PC-9 (cell line): ENCODE results near the gene LGALS9B.
"Not testable (repeated sequence)": the region's sequence is repeated elsewhere in the genome, so short reads cannot be mapped to it uniquely, and the experiment has no call there.

Source experiments
- CTCF ChIP-seq: fragments of 200-600 bp; sonication (generic); conservative IDR thresholded peaks from 2 replicates; pipeline ENCODE4 v1.6.1; 2017; ENCODE audit warnings: mixed run types, antibody characterized with exemption, mild to moderate bottlenecking, moderate library complexity
- EZH2 ChIP-seq: fragments of 200-600 bp; sonication (generic); IDR thresholded peaks from 2 replicates; pipeline ENCODE4 v1.8.0; 2017; ENCODE audit warnings: antibody characterized with exemption, low read depth

DNA sequence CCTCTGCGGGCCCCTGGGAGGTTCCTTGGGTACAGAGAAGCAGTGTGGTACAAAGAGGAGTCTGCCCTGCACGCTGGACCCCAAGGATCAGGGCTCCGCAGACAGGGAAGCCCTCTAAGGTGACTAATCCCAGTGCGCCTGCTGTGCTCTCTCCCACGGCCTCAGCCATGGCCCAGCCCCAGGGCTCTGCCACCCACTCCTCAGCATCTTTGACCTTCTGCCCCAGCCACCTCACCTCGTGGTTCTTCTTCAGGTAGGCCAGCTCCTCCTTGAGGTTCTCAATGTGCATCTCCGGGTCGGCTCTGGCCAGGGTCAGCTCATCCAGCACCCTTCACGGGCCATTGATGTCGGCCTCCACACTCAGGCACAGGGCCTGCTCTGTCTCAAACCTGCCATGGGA, 47.8 kb upstream of the LGALS9B start:
- TF ChIP-seq CTCF, EZH2: not testable (repeated sequence)
